Measurements from ENCODE around the gene ME1.

DNA sequence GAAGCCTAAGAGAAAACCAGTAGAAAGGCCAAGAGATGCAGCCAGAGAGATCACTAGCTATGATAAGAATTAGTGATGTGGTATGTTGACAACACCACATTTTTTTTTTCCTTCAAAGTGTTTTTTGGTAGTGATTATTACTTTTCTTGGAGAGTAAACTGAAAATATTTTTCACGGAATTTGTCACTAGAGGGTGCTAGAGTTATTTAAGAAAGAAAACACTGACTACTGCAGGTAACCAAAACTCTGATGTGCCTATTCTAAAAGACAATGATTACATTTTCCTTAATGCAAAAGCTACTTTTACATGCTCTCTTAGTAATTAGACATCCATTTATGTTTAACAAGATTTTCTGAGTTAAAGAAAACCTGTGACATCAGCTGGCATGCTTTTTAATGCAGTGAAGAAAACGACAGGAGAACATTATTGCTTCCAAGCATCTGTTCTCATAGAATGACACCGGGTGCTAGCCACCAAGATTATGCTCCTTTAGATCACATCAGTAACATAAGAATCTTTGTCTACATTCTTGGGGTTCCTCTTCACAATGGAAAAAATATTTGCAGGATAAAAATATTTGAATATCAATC lies 208.9 kb downstream of the ME1 start:
- TF ChIP-seq EZH2 (IDR thresholded peaks at IDR 0.05; ENCODE audit: borderline replicate concordance, low read length), result no peak
- TF ChIP-seq, protein P1, sequence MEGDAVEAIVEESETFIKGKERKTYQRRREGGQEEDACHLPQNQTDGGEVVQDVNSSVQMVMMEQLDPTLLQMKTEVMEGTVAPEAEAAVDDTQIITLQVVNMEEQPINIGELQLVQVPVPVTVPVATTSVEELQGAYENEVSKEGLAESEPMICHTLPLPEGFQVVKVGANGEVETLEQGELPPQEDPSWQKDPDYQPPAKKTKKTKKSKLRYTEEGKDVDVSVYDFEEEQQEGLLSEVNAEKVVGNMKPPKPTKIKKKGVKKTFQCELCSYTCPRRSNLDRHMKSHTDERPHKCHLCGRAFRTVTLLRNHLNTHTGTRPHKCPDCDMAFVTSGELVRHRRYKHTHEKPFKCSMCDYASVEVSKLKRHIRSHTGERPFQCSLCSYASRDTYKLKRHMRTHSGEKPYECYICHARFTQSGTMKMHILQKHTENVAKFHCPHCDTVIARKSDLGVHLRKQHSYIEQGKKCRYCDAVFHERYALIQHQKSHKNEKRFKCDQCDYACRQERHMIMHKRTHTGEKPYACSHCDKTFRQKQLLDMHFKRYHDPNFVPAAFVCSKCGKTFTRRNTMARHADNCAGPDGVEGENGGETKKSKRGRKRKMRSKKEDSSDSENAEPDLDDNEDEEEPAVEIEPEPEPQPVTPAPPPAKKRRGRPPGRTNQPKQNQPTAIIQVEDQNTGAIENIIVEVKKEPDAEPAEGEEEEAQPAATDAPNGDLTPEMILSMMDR (conservative IDR thresholded peaks at IDR 0.05 in 1 of 2, IDR thresholded peaks at IDR 0.05 in 1 of 2; ENCODE audit: extremely low read depth in 1 of 2, insufficient read depth in 1 of 2, low read depth in 1 of 2, low read length in 2 of 2), result peak; percentile 33 to 54

All from mammary epithelial cell (primary cell).